Suprapubic skin (tissue), 3 donors: Measurements from ENCODE around the gene BANP.

Experiments used
- CTCF ChIP-seq, 2 donors: fragments of 200-600 bp in 1 of 2; fragments of 450-650 bp in 1 of 2; sonication (generic) in 1 of 2; IDR thresholded peaks; one replicate each; pipeline ENCODE4 v1.5.1; 2016 to 2019; ENCODE audit warnings: antibody characterized with exemption in 2 of 2, mild to moderate bottlenecking in 1 of 2, moderate library complexity in 1 of 2
- POLR2AphosphoS5 ChIP-seq, 3 donors: sonication (generic); formaldehyde crosslinking; IDR thresholded peaks; one replicate each; pipeline ENCODE4 v1.6.1; 2017; ENCODE audit warnings: antibody characterized with exemption in 3 of 3

GRCh38 chr16:88117476-88117868, 166.2 kb downstream of the BANP start:
- TF ChIP-seq POLR2AphosphoS5 (IDR thresholded peaks at IDR 0.05) (no peak), CTCF (IDR thresholded peaks at IDR 0.05) (no peak)
